ENCODE data around the gene ACD. TPM values are rescaled to one million over a fixed set of nuclear protein-coding genes. Genes with fewer than 3 reads are reported as not detected.

ACD gene
- 10 to 100 TPM; 34.5 TPM for total RNA-seq

DNA sequence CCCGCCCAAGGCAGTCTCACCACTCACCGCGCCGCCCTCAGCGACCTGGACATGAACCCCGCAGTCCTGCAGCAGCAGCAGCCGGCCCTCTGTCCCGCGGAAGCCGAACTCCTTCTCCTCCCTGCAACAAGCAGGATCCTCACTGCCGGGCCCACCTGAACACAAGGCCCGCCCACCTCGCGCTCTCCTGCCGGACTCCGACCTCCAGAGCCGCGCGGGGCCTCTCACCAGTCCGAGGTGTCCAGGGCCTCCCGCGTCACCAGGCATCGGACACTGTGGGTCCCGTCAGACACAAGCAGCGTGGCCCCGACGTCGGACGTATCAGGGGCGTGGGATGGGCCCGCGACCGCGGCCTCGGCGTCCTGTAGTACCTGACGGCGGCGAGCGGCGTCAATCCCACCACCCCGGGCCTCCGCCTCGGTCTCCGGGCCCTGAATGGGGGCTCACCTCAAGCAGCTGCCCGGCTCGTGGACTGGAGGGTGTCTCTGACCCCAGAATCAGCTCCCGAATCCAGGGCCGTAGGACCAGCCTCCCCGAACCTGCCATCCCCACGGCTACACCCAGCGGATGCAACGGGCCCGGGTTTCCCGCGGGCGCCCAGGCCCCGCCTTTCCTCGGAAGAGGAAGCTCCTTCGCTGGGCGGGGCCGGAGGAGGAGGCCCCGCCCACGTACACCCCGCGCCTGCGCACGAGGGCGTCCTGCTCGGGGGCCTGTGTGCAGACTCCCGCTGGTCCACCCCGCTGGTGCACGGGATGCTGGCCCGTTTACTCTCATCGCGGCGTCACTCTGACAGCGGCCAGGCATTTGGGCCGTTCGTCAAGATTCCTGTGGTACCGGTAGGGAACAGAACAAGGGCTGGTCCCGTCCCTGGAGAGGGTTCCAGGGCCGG lies at the start of gene ACD:
Gene ACD, minus strand, starts transcription at position 586 of the 889 bp plus-strand sequence. Its CDS starts 40 bp downstream, at position 546.

DNA sequence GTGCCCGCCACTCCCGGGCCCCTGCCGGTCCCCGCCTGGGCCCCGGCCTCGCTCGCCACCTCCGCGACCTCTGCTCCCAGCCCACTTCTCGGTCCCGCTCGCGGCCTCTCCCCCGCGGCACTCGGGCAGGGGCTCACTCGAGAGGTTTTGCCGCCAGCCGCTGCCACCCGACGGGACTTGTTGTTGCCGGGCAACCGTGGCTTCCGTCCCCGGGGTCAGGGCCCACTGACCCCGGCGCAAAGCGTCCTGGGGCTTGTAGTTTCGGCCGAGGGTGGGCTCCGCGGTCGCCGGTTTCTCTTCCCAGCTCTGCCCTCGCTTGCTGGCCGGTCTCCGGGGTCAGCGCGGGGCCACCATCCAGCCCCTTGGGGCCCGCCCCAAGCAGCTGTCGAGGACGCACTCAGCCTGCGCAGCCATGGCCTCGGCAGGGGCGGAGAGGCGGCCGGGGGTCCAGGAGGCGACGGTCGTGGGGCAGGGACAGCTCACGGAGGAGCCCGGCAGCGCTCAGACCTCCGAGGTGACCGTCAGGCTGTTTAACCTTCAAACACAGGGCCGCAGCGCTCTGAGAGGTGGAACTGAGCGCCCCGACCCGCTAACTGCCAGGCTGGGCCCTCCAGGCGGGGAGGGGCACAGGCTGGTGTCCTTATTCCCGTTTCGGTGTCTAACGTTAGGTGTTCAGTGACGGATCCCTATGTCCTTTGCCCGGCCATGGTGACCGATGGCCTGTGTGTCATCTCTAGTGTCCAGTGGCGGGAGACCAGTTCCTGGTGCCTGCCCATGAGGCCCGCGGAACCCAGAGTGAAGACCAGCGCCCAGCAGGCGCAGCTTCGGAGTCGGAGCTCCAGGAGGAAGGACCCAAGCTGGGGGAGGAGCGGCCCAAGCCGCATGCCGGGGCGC lies 6.7 kb upstream of the ACD start, which contains the start of the genes C16orf86 and ENKD1:
Gene C16orf86, plus strand, starts transcription at position 256 of the 894 bp plus-strand sequence. Its CDS starts 157 bp downstream, at position 413.
Gene ENKD1, minus strand, starts transcription at position 192 of the 894 bp plus-strand sequence. CDS start 308 bp downstream, outside the sequence.

GRCh38 chr16:67660564-67661028 lies 536 bp upstream of the ACD start, which contains the start of gene PARD6A:
TSS of gene PARD6A (plus strand) at chr16:67660960. CDS start at chr16:67661039, 79 bp downstream.

Other genes starting within 250 kb of the ACD start
- not detected for gene ZDHHC1, start 243.8 kb downstream of the ACD start, total RNA-seq
- not detected for gene HSD11B2, start 229.1 kb downstream of the ACD start, total RNA-seq
- 10 to 100 TPM; 52.9 to 56.5 TPM for gene ATP6V0D1, start 179.1 kb downstream of the ACD start, total RNA-seq
- not detected for gene AGRP, start 176.7 kb downstream of the ACD start, total RNA-seq
- 10 to 100 TPM; 21.9 to 30.4 TPM for gene RIPOR1, start 131.4 kb downstream of the ACD start, total RNA-seq
- 10 to 100 TPM; 73.3 to 74.7 TPM for gene CTCF, start 97.7 kb downstream of the ACD start, total RNA-seq
- 100 to 1,000 TPM; 179 to 189 TPM for gene CARMIL2, start 15.1 kb downstream of the ACD start, total RNA-seq
- gene PARD6A, start 700 bp upstream of the ACD start, total RNA-seq, result 10 to 100 TPM; 12.0 to 12.8 TPM
- gene ENKD1, start 6.5 kb upstream of the ACD start, total RNA-seq, result 1 to 10 TPM; 6.8 to 8.4 TPM
- 1 to 10 TPM; 4.8 to 6.1 TPM for gene C16orf86, start 6.6 kb upstream of the ACD start, total RNA-seq
- gene GFOD2, start 59.1 kb upstream of the ACD start, total RNA-seq, result 10 to 100 TPM; 14.3 to 14.8 TPM
- gene RANBP10, start 146.3 kb upstream of the ACD start, total RNA-seq, result 10 to 100 TPM; 24.3 to 28.0 TPM
- under 1 TPM; 0.35 to 0.51 TPM for gene TSNAXIP1, start 146.6 kb upstream of the ACD start, total RNA-seq
- gene THAP11, start 182.1 kb upstream of the ACD start, total RNA-seq, result 10 to 100 TPM; 42.1 to 42.6 TPM
- gene NUTF2, start 186.7 kb upstream of the ACD start, total RNA-seq, result 100 to 1,000 TPM in 1 of 2 experiments, 10 to 100 TPM in 1; 99.1 to 101 TPM
- gene CENPT, start 187.4 kb upstream of the ACD start, total RNA-seq, result 10 to 100 TPM; 55.1 to 62.1 TPM
- gene EDC4, start 212.8 kb upstream of the ACD start, total RNA-seq, result 100 to 1,000 TPM in 1 of 2 experiments, 10 to 100 TPM in 1; 95.0 to 104 TPM
- 1 to 10 TPM; 1.3 to 2.0 TPM for gene NRN1L, start 224.6 kb upstream of the ACD start, total RNA-seq
- gene PSKH1, start 233.0 kb upstream of the ACD start, total RNA-seq, result 10 to 100 TPM; 19.8 to 22.2 TPM